Suppressor macrophage treated with lipopolysaccharide for 1 hour (primary cell): ENCODE data around the gene SREBF2.
"Not testable (repeated sequence)": the region's sequence is repeated elsewhere in the genome, so short reads cannot be mapped to it uniquely, and the experiment has no call there.

Source experiments
- DNase-seq, 3 donors: peaks; one replicate each; pipeline ENCODE4 v3.0.0-alpha.2; 2020 to 2022

Gene SREBF2

DNA sequence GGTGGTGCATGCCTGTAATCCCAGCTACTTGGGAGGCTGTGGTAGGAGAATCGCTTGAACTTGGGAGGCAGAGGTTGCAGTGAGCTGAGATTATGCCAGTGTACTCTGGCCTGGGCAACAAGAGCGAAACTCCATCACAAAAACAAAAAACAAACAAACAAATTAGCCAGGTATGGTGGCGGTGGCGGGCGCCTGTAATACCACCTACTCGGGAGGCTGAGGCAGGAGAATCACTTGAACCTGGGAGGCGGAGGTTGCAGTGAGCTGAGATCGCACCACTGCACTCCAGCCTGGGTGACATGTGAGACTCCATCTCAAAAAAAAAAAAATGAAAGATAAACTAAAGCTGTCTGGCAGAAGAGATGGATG, 116.0 kb downstream of the SREBF2 start:
- DNase-seq, result not testable (repeated sequence)

- DNase-seq, result no peak
These were observed 116.5 kb downstream of the SREBF2 start for GRCh38 chr22:41949297-41949965.

- no peak for DNase-seq
These were observed 119.1 kb downstream of the SREBF2 start, which contains the start of gene SMIM45 for GRCh38 chr22:41951898-41952474. SMIM45 (plus strand) TSS chr22:41952150.

DNA sequence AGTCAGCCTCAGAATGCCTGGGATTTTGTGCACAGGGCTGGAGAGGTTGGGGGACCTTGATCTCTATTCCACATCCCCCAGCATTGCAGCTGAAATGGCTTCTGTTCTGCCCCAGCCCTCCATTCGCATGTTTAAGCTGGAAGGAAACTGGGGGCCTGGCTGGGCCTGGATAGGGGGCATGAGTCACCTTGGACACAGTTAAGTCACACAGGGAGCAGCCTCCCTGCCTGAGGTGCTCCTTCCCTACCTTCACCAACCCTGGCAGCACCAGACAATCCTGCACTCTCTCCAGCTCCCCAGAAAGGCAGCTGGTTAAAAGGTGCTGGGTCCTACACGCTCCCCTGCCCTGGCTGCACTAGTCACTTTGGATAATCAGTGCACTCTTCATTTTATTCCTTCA, 119.8 kb downstream of the SREBF2 start:
- DNase-seq, result no peak
